DMS114 treated with DMSO at 0.1 percent for 48 hours (cell line): ENCODE results near the gene ADGRV1.

Source experiments
- DNase-seq: peaks from one replicate; lab custom pipeline; 2025; ENCODE audit not compliant: unreplicated experiment; lab: John Stamatoyannopoulos, UW

The ADGRV1 gene

GRCh38 chr5:90930756-90931431, 372.3 kb downstream of the ADGRV1 start:
- DNase-seq: no peak

- DNase-seq: no peak
Observed at GRCh38 chr5:90932052-90932699, 373.6 kb downstream of the ADGRV1 start.

DNA sequence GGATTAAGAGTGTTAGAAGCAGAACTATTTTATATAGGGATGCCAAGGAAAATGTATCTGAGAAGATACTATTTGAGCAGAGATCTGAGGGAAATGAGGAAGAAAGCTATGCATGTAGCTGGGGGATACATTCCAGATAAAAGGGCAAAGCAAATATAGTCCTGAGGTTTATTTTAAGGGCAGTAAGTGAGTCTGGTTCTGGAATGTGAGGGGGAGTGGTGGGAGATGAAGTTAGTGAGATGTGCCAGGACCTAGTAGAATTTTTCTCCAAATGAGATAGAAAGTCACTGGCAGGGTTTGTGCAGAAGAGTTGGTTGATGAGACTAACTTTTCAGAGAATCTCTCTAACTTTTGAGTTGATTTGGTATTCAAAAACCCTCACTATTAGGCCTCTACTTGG, 374.7 kb downstream of the ADGRV1 start:
- no peak for DNase-seq

GRCh38 chr5:90934091-90934719, 375.6 kb downstream of the ADGRV1 start:
- DNase-seq: no peak

- DNase-seq: no peak
Observed at GRCh38 chr5:90934738-90935137, 376.1 kb downstream of the ADGRV1 start.

GRCh38 chr5:90939211-90939610, 380.6 kb downstream of the ADGRV1 start:
- no peak for DNase-seq

GRCh38 chr5:90940227-90940995, 381.8 kb downstream of the ADGRV1 start:
- no peak for DNase-seq

DNA sequence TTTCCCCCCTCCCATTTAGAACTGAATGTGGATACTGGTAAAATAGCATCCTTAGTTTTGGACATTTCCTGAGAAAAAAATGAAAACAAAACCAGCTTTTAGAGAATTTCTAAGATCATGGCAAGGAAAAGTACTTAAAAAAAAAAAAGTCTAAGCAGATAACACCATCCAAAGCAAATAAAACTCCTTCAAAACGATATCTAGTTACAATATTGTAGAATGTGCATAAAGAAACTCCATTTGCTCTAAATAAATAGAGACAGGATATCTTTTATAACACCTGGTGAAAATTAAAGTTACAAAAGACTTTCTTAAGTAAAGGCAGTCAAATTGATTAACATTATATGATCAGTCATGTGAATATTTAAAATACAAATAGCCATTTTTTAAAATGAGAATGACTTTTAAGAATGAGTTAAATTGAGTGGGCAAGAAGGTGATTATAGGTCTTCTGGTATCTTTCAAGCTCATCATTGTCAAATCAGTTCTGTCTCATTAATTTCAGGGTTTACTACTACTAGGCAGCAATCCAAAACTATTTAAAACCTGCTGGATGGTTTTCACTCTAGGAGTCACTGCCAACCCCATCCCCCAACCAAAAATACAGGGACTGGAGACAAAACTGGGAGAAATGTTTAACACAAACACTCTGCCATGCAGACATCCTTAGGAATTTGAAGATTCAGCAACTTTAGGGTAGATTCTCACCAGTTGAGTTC, 382.6 kb downstream of the ADGRV1 start:
- no peak for DNase-seq

DNA sequence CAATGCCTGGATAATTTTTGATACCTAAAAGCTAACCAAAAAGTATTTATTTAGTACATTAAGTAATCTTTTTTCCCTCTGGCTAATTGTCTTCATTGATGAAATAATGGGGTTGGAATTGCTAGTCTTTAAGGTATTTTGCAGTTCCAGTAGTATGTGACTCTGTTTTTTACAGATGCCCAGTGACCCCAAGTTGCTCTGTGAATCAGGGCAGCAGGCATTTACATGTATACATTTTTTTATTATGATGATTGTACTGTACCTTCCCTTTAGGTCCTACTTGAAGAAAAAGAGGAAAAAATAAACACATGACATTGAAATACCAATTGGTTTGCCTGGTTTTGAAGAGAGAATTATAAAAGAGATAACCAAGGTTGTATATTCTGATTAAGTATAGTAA, 385.5 kb downstream of the ADGRV1 start:
- no peak for DNase-seq

DNA sequence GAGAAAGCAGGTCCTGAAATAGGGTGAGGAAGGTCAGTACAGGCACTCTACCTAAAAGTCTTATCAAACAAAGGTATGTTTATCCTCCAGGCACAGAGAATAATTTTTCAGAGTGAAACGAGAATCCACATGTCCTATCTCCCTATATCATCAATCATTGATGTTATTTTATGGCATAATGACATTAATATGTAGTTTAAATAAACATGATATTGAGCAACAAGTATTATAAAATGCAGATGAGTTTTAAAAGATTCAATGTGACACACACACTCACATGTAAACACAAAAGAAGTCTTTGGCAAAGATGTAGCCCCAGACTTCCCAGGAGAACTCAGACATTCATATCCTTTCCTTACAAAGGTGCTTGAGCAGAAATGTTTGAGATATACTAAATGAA, 389.1 kb downstream of the ADGRV1 start:
- DNase-seq: no peak

GRCh38 chr5:90948969-90949368, 390.4 kb downstream of the ADGRV1 start:
- DNase-seq: no peak

DNA sequence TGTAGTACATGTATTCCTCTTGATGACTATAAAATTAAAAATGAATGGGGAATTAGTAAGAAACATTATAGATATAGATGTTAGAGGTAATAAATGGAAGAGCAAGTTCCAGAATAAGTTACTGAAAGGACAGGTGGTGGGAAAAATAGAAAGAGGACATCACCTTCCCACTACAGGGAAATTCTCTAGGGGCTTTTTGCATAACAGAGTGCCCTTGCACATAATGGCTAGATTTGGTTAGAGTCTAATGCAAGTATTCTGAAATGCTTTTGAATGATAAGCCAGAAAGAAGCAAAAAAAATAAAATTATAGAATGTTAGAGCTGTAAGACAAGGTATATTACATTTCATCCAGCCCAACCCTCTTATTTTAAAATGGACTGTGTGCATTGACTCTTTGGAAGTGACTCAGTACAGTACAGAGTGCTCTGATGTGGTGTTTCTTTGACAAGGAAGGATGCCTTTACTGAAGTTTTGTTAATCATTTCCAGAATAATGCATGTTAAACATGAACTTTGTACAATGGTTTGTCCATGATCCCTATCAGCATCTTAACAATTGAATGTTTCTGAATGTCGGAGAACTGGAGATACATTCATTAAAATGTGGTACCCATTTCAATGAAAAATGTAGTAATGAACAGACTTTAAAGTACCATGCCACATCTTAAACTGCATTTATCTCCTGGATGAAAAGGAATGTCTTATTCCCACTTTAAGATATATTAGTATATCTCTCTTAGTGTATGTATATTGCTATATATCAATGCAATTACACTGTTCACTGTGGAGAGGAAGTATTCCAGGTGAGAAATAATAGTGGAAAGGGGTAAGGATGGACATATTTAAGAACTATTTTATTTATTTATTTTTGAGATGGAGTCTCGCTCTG, 391.1 kb downstream of the ADGRV1 start:
- no peak for DNase-seq

- DNase-seq: no peak
Observed at GRCh38 chr5:90955001-90955635, 396.5 kb downstream of the ADGRV1 start.

- DNase-seq: no peak
Observed at GRCh38 chr5:90956511-90957097, 398.0 kb downstream of the ADGRV1 start.

- DNase-seq: no peak
Observed at GRCh38 chr5:90957906-90958305, 399.3 kb downstream of the ADGRV1 start.

DNA sequence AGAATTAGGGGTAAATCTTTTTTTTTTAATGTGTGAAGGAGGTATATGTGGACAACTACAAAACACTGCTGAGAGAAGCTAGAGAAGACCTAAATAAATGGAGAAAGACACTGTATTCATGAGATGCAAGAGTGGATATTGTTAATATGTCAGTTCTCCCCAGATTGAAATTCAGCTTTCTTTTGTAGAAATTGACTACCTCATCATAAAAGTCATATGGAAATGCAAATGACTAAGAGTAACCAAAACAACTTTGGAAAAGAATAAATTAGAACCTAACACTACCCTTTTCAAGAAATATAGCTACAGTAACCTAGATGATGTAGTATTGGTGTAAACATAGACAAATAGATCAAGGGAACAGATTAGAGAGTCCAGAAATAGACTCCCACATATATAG, 400.7 kb downstream of the ADGRV1 start:
- DNase-seq: no peak

DNA sequence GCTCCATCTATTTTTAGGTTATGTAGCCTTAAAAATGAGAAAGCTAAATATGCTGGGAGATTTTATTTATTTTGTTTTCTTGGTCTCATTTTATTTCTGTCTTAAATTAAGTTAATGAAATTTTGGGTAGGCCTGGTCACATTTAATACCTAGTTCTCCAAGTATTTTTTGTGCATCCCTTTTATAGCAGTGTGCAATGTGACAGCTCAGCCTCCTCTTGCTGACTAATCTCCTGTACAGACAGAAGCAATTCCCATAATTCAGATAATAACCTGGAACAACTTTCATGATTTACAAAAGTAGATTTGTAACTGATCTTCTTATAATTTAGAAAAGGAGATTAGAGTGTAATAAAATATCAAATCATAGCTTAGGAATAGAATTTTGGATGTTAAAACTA, 403.9 kb downstream of the ADGRV1 start:
- no peak for DNase-seq

DNA sequence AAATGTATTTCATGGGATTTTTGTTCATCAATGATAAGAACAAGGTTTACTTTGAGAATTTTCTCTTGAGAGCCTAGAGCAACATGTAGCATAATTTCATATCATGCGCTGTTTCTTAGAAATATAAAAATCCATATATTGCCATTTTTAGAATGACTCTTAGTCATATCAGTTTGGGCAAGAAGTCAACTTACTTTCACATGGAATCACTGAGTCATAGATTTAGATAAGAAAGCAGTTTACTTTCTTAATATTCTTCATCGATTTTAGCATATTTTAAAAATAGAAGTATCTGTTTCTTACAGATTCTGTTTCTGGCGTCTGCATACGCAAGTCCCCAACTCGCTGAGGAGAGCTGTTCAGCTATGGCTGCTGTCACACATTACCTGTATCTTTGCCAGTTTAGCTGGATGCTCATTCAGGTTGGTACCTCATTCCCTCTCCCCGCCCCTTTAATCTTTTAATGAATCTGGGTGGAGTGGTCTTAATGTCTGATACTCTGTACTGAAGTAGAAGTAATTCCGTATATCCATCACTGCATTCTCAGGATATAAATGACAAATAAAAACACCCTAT, 406.6 kb downstream of the ADGRV1 start:
- DNase-seq: no peak

- DNase-seq: no peak
Observed at GRCh38 chr5:90967443-90967842, 408.8 kb downstream of the ADGRV1 start.
